NCI-H2227 (cell line): Measurements from ENCODE around the gene CNTN1.
"Not testable (repeated sequence)": the region's sequence is repeated elsewhere in the genome, so short reads cannot be mapped to it uniquely, and the experiment has no call there.

Experiments used
- DNase-seq: peaks from one replicate; lab custom pipeline; 2025; ENCODE audit not compliant: unreplicated experiment; lab: John Stamatoyannopoulos, UW

The CNTN1 gene

GRCh38 chr12:40697566-40698259 lies 5.5 kb downstream of the CNTN1 start:
- DNase-seq: no peak

GRCh38 chr12:40701756-40702155 lies 9.5 kb downstream of the CNTN1 start:
- no peak for DNase-seq

DNA sequence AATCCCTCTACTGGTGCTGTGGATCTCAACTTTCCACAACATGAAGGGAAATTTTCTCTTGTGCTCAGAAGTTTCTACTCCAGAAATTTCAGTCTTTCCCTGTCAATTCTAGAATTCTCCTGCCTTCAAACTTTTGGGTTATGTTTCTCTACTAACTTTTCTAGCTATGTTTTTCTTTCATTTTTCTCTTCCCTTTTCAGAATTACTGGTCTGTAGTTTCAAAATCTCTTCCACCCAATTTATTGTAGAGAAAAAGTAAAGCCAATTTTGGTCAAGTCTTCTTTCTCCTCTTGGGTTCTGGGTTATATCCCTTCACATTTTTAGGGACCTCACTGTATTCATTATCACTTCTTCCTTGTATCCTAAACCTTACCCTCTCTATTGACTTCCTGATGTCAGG lies 18.9 kb downstream of the CNTN1 start:
- DNase-seq: no peak

DNA sequence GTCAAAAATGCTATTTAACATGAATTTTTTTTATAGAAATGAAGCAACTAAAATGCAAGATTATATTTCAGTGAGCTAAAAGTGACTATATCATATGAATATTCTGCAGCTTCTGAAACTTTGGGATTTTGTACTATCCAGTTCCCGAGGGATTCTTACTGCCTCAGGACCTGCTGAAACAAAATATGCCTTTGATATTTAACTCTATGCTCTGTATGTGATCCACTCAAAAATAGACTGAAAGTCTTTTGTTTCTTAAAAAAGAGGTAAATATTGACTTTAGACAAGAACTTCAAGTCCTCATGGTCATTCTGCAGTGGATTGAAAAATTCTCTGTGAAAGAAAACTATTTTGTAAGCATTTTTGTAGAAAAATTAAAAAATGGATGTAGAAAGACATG lies 22.4 kb downstream of the CNTN1 start:
- no peak for DNase-seq

DNA sequence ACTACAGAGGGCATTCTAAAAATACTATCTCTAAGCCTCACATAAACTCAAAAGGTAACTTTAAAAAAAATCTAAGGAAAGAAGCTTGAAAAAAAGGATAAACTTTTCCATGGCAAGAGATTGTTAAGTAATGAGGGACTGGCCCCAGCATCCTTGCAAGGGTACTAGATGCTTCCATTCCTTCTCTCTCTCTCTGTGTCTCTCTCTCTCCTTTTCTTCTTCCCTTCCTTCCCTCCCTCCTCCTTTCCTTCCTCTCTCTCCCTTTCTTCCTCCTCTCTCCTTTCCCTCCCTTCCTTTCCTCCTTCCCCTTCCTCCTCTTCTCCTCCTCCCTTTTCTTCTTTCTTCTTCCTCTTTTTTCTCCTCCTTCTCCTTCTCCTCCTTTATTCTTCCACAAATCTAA lies 23.8 kb downstream of the CNTN1 start:
- DNase-seq: no peak

GRCh38 chr12:40717576-40717975 lies 25.3 kb downstream of the CNTN1 start:
- DNase-seq: no peak

GRCh38 chr12:40718878-40719372 lies 26.7 kb downstream of the CNTN1 start:
- no peak for DNase-seq

DNA sequence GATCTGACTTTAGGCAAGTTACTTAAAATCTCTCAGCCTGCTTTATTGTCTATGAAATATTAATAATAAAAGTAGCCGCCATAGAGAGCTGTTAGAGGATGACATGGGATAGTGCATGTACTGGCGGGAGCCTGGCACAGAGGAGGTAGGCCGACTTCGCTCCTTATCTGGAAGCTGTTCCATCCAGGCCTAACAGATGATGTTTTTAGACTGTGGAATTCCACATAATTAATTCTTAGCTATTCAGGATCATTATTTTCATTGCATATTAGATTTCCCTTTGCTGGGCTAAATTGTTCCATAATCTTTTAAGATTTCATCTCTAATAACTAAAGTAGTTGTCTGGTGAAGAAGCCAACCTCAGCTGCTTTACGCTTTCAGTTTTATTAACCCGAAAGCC lies 30.8 kb downstream of the CNTN1 start:
- DNase-seq: no peak

- no peak for DNase-seq
Measured at GRCh38 chr12:40726366-40726765, 34.1 kb downstream of the CNTN1 start.

GRCh38 chr12:40727774-40728483 lies 35.7 kb downstream of the CNTN1 start:
- no peak for DNase-seq

- no peak for DNase-seq
Measured at GRCh38 chr12:40730281-40730680, 38.0 kb downstream of the CNTN1 start.

DNA sequence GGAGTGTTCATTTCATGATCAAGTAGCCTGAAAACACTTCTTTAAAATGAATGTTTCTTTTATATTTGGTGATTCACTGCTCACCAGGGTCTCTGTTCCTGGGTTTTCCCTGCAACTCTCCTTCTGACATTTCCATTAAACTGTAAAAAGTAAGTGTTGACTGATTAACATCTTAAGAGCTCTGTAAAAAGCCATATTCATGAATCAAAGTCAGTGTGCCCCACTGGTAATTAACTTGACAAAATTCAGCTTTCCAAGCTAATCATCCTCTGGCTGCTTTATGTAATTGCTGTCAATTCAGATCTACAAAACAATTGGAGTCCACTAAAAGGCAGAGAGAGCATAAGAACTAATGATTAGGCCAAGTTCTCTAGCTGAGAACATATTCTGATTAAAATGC lies 41.6 kb downstream of the CNTN1 start:
- no peak for DNase-seq

DNA sequence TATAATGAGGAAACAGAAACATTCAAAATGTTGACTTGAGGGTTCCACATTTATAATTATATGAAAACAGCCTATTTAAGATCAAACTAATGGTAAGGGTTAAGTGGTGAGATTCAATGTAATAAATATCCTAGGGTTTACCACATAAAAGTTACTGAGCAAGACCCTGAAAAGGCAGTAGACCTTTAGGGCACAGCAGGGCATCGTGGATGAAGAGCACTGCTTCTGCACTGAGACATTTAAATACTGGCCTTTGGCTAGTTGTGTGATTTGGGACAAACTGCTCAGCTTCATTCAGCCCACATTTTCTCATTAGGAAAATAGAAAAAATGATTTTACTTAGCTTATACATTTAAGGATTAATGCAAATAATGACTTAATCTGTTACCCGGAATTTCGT lies 42.0 kb downstream of the CNTN1 start:
- no peak for DNase-seq

DNA sequence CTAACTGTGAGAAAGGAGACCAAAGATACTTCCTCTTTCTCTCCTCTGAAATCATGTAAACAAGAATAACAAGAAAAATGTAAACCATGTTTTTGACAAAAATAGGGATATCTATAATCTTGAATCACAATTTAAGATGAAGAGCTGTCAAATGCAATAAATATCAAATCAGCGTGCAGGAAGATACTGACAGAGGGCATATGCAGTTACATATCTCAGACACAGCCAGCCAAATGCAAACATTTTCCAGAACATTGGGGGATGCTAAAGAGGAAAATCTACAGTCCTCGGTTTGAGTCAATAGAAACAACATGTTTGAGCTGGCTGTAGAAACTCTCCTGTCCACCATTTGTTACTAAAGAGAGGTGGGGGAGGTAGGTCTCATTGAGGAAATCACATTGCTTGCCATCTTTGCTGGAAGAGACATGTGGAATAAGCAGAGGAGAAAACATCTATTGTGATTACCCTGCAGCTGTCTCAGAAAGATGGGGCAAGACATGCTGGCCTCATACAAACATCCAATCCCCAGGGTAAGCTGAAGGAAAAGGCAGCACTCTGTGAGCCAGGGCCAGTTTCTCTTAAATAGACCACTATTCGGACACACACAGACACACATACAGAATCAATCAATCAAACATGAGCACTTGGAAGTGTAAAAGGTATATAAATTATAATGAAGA lies 43.5 kb downstream of the CNTN1 start:
- DNase-seq: no peak

DNA sequence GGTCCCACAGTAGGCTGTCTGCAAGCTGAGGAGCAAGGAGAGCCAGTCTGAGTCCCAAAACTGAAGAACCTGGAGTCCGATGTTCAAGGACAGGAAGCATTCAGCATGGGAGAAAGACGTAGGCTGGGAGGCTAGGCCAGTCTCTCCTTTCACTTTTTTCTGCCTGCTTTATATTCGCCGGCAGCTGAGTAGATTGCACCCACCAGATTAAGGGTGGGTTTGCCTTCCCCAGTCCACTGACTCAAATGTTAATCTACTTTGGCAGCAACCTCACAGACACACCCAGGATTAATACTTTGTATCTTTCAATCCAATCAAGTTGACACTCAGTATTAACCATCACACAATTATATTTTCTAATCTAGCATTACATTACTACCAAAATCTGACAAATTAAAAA lies 45.2 kb downstream of the CNTN1 start:
- not testable (repeated sequence) for DNase-seq

DNA sequence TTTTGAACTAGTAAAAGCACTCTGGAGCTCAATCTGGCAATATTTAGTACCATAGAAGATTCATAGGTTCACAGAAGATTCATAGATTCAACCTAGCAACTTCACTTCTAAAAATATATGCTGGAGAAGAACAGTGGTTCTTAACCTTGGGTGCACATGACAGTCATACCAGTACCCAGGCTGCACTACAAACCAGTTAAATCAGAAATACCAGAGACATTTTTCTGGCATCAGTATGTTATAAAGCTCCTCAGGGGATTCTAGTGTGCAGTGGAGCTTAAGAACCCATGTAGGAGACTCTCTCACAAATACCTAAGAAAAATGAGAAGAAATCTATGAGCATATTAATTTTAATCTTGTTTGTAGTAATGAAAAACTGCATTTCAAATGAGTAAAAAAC lies 46.6 kb downstream of the CNTN1 start:
- DNase-seq: no peak

DNA sequence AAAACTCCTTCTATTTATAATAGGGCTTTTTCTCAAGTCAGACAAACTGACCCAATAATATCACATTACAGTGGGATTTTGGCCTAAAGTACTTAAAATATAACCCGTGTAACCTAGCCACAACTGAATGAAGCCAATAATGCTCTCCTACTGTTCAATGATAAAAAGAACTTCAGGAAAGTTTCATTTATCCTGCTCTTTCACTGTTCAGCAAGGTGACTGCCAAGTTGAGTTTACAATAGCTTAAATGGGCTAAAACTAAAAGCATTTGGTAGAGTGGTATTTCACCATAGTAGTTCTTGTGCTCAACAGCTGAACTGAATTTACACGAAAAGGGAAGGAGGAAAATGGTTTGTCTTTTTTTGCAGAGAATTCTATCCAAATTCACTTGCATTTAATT lies 49.8 kb downstream of the CNTN1 start:
- DNase-seq: no peak

GRCh38 chr12:40745386-40745785 lies 53.1 kb downstream of the CNTN1 start:
- no peak for DNase-seq

DNA sequence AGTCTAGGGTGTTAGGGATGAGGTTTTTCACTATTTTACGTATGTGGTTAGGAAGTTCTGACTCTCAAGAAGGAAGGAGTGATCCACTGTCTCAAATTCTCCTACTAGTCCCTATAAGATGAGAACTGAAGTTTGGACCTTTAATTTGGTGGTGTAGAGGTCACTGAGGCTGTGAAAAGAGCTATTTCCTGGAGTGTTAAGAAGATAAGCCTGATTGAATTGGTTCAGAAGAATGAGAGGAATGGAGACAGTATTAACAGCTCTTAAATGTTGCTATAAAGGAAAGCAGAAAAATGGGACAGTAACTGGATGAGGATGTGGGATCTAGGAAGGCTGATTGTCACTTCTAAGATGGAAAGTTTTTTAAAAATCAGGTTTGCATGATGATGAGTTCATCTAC lies 57.6 kb downstream of the CNTN1 start:
- no peak for DNase-seq

DNA sequence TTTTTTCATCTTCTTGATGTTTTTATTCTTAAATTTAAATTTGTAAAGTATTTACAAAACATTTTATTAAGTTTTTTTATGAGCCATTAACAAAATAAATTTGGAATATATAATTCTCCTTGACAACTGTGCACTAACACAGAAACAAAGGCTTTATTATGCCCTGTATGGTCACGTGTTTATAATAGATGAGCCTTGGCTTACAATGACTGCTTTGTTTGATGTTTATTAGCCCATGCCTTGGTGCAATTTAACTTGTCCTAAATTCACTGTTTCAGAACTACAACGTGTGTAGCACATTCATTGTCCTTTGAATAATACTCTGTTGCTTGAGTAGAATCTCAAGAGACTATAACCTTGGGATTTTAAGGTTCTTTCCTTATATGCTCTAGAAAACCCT lies 59.8 kb downstream of the CNTN1 start:
- no peak for DNase-seq

DNA sequence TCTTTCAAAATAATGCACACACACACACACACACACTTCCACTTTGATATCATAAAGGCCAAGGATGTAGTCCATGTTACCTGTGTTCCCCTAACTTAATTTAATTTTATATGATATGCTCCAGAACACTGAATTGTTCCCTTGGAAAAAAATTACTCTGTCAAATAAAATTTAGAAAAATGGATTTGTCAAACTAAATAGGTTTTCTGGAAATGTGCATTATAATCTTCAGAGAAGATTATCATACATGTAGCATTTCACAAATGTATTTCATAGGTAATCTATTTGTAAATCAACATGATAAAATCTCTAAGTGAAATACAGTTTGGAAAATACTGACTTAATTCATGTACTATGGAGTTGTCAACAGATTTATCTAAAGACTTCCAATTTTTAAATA lies 68.6 kb downstream of the CNTN1 start:
- DNase-seq: no peak

GRCh38 chr12:40762072-40762471 lies 69.8 kb downstream of the CNTN1 start:
- DNase-seq: no peak
